Glutamatergic neuron (in vitro differentiated cells): ENCODE results near the gene PCK2. TPM values are rescaled to one million over a fixed set of nuclear protein-coding genes. Genes with fewer than 3 reads are reported as not detected.

Experiments used
- DNase-seq: peaks from one replicate; pipeline ENCODE4 v3.0.0; 2022
- H3K27ac Mint-ChIP-seq: one replicate; pipeline ENCODE4 v1.8.0; 2020; ENCODE audit warnings: mild to moderate bottlenecking, mixed read lengths, inconsistent platforms; ENCODE audit not compliant: unreplicated experiment
- H3K27me3 Mint-ChIP-seq: one replicate; pipeline ENCODE4 v1.8.0; 2020; ENCODE audit warnings: mild to moderate bottlenecking, moderate library complexity, mixed read lengths, inconsistent platforms; ENCODE audit not compliant: unreplicated experiment
- H3K36me3 Mint-ChIP-seq: one replicate; pipeline ENCODE4 v1.8.0; 2020; ENCODE audit warnings: mild to moderate bottlenecking, mixed read lengths, inconsistent platforms; ENCODE audit not compliant: unreplicated experiment
- H3K4me1 Mint-ChIP-seq: one replicate; pipeline ENCODE4 v1.8.0; 2020; ENCODE audit warnings: mild to moderate bottlenecking, low read depth, mixed read lengths, inconsistent platforms; ENCODE audit not compliant: unreplicated experiment
- H3K4me3 Mint-ChIP-seq: one replicate; pipeline ENCODE4 v1.8.0; 2020; ENCODE audit warnings: mild to moderate bottlenecking, mixed read lengths, inconsistent platforms; ENCODE audit not compliant: unreplicated experiment
- H3K9me3 Mint-ChIP-seq: one replicate; pipeline ENCODE4 v1.8.0; 2020; ENCODE audit warnings: mild to moderate bottlenecking, moderate library complexity, mixed read lengths, inconsistent platforms; ENCODE audit not compliant: unreplicated experiment
- CTCF ChIP-seq: fragments of 200-600 bp; sonication (generic); IDR thresholded peaks from one replicate; pipeline ENCODE4 v1.5.0; 2021; ENCODE audit not compliant: partially characterized antibody, unreplicated experiment
- total RNA-seq: library from RNA; stranded (reverse); fragmentation: NEBNext Ultra II Directional; extraction: Animal tissue kit (Norgen Biotek cat#: 25700); gene quantifications from one replicate; pipeline ENCODE4 v1.2.1, GENCODE V29; 2021; ENCODE audit not compliant: unreplicated experiment

The PCK2 gene
- total RNA-seq, 1 donor from 2014 or later = 99.9 TPM

GRCh38 chr14:24092505-24093206 is 1.5 kb upstream of the PCK2 start:
- TF ChIP-seq CTCF = no peak
- H3K4me1 Mint-ChIP-seq = peaks cover 29% of the 10 kb centered on the region

GRCh38 chr14:24093207-24093900 is 757 bp upstream of the PCK2 start:
- Mint-ChIP-seq H3K27ac (peak overlapping the region; percentile 94), H3K27me3 (peaks cover 14% of the 10 kb centered on the region), H3K36me3 (no peaks in the 10 kb centered on the region), H3K4me3 (peak overlapping the region; percentile 82), H3K4me1 (peaks cover 29% of the 10 kb centered on the region), H3K9me3 (peaks cover 12% of the 10 kb centered on the region)
- no peak for TF ChIP-seq CTCF
- no peak for DNase-seq

More at GRCh38 chr14:24092505-24093206, 1.5 kb upstream of the PCK2 start:
- Mint-ChIP-seq H3K27ac (peak overlapping the region; percentile 94), H3K36me3 (no peaks in the 10 kb centered on the region), H3K27me3 (peaks cover 14% of the 10 kb centered on the region), H3K9me3 (peaks cover 12% of the 10 kb centered on the region), H3K4me3 (peak overlapping the region; percentile 82)
- no peak for DNase-seq

DNA sequence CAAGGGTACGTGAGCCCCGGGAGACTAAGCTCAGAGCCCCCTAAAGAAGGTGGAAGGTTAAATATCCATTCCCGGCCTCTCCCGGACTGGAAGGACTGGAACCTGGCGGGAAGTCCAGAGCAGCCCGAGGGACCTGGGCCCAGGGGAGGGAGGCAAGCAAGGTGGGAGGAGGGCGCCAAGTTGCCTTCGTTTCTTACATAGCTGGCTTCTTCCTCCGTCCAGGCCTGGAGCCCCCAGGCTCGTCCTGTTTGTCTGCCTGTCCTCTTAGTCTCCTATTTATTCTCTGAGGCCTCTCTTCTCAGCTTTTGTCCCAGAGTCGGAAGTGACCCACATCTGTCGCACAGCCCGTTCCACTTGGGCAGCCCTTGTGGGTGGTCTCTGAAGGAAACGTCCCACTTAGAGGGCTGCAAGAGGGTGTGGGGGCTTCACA is 745 bp downstream of the PCK2 start:
- peaks cover 14% of the 10 kb centered on the region for H3K27me3 Mint-ChIP-seq
- peaks cover 24% of the 10 kb centered on the region for H3K4me1 Mint-ChIP-seq
- peak overlapping the region; percentile 100 for H3K4me3 Mint-ChIP-seq
- H3K9me3 Mint-ChIP-seq = peaks cover 12% of the 10 kb centered on the region
- peak overlapping the region; percentile 98 for H3K27ac Mint-ChIP-seq
- H3K36me3 Mint-ChIP-seq = no peaks in the 10 kb centered on the region
- DNase-seq = no peak
- TF ChIP-seq CTCF = no peak

DNA sequence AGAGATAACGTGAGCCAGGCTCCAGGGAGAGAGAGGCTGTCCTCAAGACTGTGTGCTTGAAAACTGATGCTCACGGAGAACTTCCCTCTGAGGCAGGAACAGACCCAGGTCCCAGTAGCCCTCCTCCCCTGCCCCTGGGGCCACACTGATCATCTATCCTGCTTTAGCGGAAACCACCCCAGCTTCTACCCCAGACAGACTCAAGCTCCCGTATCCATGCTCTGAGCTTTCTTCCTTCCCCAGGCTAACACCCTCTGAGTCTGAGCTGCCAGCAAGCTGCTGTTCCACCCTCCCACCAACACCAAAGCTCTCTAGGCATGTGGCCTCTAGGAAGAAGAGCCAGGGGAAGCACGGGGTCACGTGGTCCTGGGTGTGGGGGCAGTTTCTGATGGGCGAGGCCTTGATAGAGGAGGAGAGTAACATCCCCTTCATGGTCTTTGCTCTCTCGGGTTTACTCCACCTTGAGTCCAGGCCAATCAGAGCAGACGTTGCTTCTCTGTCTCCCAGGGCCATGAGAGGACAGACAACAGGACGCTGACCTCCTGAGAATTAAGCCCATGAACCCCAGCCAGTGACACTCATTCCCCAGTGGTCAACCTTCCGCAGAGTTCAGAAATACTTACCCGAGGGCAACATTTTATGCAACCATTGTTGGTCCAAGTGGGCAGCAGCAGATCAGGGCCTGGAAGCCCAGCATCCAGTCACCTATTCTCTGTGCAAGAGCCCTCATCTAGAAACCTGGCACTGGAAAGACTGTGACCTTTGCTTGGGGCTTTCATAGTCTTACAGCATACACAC is 1.4 kb downstream of the PCK2 start:
- H3K4me1 Mint-ChIP-seq = peaks cover 19% of the 10 kb centered on the region
- H3K9me3 Mint-ChIP-seq = peaks cover 12% of the 10 kb centered on the region
- peak overlapping the region; percentile 100 for H3K4me3 Mint-ChIP-seq
- peaks cover 14% of the 10 kb centered on the region for H3K27me3 Mint-ChIP-seq
- DNase-seq = peak; percentile 78
- peak overlapping the region; percentile 98 for H3K27ac Mint-ChIP-seq
- no peaks in the 10 kb centered on the region for H3K36me3 Mint-ChIP-seq
- no peak for TF ChIP-seq CTCF
